CD4-positive, alpha-beta T cell treated with Interleukin-21 for 1 hour (primary cell): ENCODE measurements around the gene KIF1C.
A peak's percentile ranks its signal among the peaks of the same experiment; 100 is the strongest.
"Not testable (repeated sequence)": the region's sequence is repeated elsewhere in the genome, so short reads cannot be mapped to it uniquely, and the experiment has no call there.

Experiments used
- DNase-seq: peaks from one replicate; pipeline ENCODE4 v3.0.0-alpha.2; 2020

Gene KIF1C

DNA sequence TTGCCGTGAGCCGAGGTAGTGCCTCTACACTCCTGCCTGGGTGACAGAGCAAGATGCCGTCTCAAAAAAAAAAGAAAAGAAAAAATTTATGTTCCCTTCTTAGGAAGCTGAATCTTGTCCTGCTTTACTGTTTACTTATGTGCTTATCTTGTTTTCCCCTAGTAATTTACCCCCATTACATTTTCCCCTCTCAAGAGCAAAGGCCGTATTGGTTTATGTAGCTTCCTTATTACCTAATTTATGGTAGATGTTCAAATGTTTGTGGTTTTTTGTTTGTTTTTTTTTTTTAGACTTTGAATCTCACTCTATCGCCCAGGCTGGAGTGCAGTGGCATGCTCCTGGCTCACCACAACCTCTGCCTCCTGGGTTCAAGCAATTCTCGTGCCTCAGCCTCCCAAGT is 47.7 kb downstream of the KIF1C start:
- DNase-seq, result peak; percentile 13

DNA sequence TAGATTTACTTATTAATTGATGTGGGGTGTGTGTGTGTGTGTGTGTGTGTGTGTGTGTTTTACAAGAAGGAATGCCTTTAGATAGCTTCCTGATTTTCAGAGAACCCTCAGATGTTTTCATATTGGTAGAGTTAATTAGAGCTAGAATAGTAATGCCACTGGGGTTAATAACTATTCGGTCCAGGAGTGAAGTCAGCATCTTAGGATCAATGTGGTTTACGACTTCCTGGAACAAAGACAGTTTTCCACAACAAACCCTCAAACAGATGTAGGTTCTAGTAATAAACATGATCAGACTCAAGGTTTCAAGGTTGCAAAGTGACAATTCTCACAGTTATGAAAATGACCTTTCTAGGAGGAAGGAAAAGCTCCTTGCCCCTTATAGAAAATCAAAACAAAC is 49.7 kb downstream of the KIF1C start:
- DNase-seq, result no peak

DNA sequence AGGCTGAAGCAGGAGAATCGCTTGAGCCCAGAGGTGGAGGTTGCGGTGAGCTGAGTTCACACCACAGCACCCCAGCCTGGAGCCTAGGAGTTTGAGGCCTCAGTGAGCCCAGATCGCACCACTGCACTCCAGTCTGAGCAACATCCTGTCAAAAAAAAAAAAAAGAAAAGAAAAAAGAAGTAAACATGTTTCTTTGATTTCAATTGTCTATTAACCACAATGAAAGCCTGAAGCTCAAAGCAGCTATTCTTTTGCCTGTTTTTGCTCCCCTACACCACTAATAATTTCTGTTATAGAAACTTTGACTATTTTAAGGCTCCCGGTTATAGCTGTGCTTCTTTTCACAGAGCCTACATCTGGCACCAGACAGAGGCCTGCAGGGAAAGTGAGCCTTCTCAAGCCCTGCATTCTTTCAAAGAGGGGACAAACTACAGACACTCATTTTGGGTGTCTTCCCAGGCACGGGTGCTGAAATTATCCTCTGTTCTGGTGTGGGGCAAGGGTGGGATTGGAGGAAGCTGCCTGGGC is 51.6 kb downstream of the KIF1C start:
- peak; percentile 82 for DNase-seq

DNA sequence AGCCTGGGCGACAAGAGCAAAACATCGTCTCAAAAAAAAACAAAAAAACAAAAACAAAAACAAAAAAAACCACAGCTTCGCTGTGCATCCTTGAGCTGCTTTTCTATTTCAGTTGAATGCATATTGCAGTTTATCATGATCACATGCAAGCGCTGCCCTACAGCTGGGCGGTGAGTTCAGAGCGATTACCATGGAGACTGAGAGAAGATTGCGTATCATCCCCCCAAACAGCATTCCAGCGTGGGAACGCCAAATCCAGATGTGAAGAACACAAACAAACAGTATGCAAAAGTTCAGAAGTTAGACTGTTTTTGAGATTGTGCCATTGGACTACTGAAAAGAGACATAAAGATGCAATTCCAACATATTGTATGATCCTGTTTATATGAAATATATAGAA is 52.5 kb downstream of the KIF1C start:
- no peak for DNase-seq

DNA sequence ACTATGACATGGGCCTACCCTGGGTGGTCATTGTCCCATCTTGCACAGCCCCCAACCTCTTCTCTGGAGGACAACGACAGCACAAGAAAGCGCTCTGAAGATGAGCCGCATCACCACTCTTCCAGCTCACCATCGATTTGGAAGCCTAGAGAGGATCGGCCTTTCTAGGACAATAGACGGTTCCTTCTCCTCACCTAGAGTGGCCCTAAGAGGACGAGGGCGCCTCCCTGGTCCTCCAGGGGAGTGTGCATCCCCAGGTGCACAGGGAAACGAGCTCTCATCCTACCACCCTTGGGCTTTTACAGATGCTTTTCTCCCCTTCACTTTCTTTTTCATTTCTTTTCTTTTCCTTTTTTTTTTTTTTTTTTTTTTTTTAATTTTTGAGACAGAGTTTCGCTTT is 57.8 kb downstream of the KIF1C start:
- DNase-seq, result no peak

DNA sequence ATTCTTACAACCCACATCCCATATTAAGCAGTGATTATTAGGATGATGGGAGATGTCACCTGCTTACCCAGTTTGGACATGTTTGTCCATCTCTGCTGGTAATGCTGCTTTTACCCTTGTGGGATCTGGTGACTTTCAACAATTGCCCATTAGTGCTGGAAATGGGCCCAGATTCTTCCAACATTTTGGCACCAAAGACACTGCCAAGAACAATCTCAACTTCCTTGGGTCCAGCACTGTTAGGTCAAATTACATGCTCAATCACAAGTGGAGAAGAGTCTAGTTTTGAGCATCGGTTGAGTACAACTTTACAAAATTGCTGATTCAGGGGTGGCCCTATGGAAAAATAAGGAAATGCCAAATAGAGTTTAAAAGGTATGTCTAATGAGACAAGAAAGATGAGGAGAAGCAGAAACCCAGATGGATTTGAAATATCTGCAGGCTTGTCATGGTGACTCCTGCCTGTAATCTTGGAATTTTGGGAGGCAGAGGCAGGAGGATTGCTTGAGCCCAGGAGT is 67.5 kb downstream of the KIF1C start:
- no peak for DNase-seq

DNA sequence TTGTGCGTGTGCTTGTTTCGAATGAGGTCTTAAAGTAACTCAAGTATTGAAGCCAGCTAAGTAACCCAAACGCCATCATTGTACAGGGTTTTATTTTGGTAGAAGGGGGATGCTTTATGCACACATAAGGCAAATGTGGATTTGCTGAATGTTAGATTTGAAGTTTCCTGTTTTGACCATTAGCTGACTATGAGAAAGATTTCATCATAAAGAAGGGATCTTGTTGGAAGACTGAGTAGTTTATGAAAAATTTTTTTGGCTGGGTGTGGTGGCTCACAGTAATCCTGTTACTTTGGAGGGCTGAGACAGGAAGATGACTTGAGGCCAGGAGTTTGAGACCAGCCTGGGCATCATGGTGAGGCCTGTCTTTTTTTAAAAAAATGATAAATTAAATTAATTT is 70.5 kb downstream of the KIF1C start:
- no peak for DNase-seq

DNA sequence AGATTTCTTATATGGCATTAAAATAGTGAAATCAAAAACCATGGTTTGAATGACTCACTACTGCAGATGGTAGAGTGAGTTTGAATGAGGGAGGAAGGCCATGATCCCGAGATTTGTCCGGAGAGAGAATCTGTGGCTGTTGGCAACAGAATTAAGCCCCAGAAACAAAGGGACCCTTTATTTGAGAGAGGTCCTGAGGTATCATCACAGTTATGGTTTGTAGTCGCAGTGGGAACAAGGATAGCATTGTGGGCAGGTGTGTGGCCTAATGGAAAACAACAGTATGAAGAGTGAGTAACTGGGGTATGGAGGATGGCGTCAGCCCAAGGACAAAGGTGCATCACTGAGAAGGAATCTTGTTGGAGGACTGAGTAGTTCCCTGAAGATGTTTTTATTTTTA is 72.0 kb downstream of the KIF1C start:
- no peak for DNase-seq

DNA sequence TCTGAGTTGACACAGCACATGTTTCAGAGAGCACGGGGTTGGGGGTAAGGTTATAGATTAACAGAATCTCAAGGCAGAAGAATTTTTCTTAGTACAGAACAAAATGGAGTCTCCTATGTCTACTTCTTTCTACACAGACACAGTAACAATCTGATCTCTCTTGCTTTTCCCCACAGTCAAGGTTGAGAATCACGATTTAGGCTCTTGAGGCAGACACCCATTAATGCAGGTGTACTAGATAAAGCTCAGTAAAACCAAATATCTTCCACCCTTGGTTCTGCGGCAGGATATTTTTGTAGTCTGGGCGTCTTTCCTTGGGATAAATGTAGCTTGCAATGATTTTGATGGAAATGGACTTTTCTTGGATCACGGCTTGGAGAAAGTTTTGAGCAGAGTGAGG is 77.7 kb downstream of the KIF1C start:
- not testable (repeated sequence) for DNase-seq

DNA sequence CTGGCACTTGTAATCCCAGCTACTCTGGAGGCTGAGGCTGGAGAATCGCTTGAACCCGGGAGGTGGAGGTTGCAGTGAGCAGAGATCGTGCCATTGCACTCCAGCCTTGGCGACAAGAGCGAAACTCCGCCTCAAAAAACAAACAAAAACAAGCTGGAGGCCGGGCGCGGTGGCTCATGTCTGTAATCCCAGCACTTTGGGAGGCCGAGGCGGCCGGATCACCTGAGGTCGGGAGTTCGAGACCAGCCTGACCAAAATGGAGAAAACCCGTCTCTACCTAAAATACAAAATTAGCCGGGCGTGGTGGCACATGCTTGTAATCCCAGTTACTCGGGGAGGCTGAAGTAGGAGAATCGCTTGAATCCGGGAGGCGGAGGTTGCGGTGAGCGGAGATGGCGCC is 79.5 kb downstream of the KIF1C start:
- DNase-seq, result not testable (repeated sequence)

DNA sequence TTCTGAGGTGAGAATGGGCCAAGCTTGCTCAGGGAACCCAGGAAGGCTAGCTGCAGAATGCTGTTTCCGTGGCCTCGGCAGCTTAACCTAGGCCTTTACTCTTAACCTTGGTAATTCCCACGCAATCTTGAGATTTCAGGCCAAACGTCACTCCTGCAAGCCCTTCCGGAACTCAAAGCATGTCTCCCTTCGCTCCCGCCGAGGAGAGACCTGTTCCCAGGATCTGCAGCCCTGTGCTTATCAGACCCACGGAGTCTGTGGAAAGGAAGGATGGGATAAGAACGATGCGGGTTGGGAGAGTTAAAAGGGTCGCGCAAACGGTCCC is 80.0 kb downstream of the KIF1C start:
- no peak for DNase-seq
